ENCODE data around the gene WWOX. TPM values are rescaled to one million over a fixed set of nuclear protein-coding genes. Genes with fewer than 3 reads are reported as not detected.

WWOX gene
- total RNA-seq, 1 experiment from 2014 or later, result 15.6 TPM

- Histone ChIP-seq H4K8ac (replicated peaks; ENCODE audit: insufficient read length, low read depth, low read length) (no peak overlapping the region), H2BK5ac (ENCODE audit: insufficient read length, low read length) (no peak overlapping the region), H2AFZ (ENCODE audit: low read length) (no peak overlapping the region), H3K23me2 (ENCODE audit: insufficient read length, low read depth, low read length, poor library complexity, severe bottlenecking) (no peaks in the 10 kb centered on the region), H3K27ac (ENCODE audit: insufficient read length, low read depth, low read length) (no peak overlapping the region), H3K4me2 (ENCODE audit: insufficient read depth, insufficient read length, low read length) (no peak overlapping the region), H4K20me1 (ENCODE audit: control insufficient read depth, insufficient read depth, insufficient read length) (no peaks in the 10 kb centered on the region), H3K79me1 (ENCODE audit: insufficient read depth, low read depth, low read length, poor library complexity, severe bottlenecking) (no peaks in the 10 kb centered on the region), H3K79me2 (ENCODE audit: insufficient read depth, low read length) (no peaks in the 10 kb centered on the region), H2BK15ac (ENCODE audit: low read depth, low read length) (no peak overlapping the region), H3K14ac (ENCODE audit: insufficient read depth, low read length) (no peak overlapping the region), H3K9ac (ENCODE audit: extremely low read depth, insufficient read length, low read length) (no peak overlapping the region), H4K5ac (ENCODE audit: insufficient read length, low read depth, low read length) (no peak overlapping the region), H3K27me3 (ENCODE audit: insufficient read depth, low read length) (no peaks in the 10 kb centered on the region), H2BK20ac (ENCODE audit: low read depth, low read length, poor library complexity, severe bottlenecking) (no peak overlapping the region), H3K23ac (ENCODE audit: insufficient read length, low read depth, low read length) (no peak overlapping the region), H3K4ac (ENCODE audit: low read depth, low read length) (no peak overlapping the region), H3K18ac (ENCODE audit: insufficient read length, low read depth, low read length) (no peak overlapping the region), H3K9me3 (ENCODE audit: control insufficient read depth, low read depth, low read length) (no peaks in the 10 kb centered on the region), H3T11ph (ENCODE audit: low read length) (no peak overlapping the region), H2AK5ac (ENCODE audit: insufficient read length, low read length) (no peak overlapping the region), H4K91ac (ENCODE audit: insufficient read length, low read depth, low read length) (no peak overlapping the region), H2BK120ac (ENCODE audit: low read depth, low read length, poor library complexity, severe bottlenecking) (no peak overlapping the region), H2BK12ac (ENCODE audit: insufficient read length, low read depth, low read length) (no peak overlapping the region), H3K4me1 (ENCODE audit: insufficient read depth, low read length) (no peaks in the 10 kb centered on the region), H3K56ac (ENCODE audit: insufficient read length, low read depth, low read length) (no peak overlapping the region)
- TF ChIP-seq, protein P1, sequence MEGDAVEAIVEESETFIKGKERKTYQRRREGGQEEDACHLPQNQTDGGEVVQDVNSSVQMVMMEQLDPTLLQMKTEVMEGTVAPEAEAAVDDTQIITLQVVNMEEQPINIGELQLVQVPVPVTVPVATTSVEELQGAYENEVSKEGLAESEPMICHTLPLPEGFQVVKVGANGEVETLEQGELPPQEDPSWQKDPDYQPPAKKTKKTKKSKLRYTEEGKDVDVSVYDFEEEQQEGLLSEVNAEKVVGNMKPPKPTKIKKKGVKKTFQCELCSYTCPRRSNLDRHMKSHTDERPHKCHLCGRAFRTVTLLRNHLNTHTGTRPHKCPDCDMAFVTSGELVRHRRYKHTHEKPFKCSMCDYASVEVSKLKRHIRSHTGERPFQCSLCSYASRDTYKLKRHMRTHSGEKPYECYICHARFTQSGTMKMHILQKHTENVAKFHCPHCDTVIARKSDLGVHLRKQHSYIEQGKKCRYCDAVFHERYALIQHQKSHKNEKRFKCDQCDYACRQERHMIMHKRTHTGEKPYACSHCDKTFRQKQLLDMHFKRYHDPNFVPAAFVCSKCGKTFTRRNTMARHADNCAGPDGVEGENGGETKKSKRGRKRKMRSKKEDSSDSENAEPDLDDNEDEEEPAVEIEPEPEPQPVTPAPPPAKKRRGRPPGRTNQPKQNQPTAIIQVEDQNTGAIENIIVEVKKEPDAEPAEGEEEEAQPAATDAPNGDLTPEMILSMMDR (conservative IDR thresholded peaks at IDR 0.05), result no peak
- Mint-ChIP-seq H3K4me3 (no peak overlapping the region), H3K4me1 (peaks cover 9 to 12% of the 10 kb centered on the region in 2 experiments), H3K36me3 (ENCODE audit: insufficient read depth in 1 of 3, low read depth in 3 of 3) (peaks cover 0 to 4% (median 0%) of the 10 kb centered on the region in 3 experiments; a peak in 2 of 7 replicates), H3K9me3 (peaks cover 0 to 2% of the 10 kb centered on the region in 2 experiments; a peak in 2 of 5 replicates), H3K27ac (no peak overlapping the region), H3K27me3 (ENCODE audit: low read depth) (no peaks in the 10 kb centered on the region)
- no peak for DNase-seq
- no CpG with 5 or more reads among the region's 1 CpG for WGBS (ENCODE audit: extremely low coverage, insufficient read length, low lambda C conversion rate)
Measured at GRCh38 chr16:78829280-78829679, 729.8 kb downstream of the WWOX start.
